K562 (cell line): Measurements from ENCODE around the gene SUN5.

Experiments used
- CTCF ChIP-seq, 3 experiments: IDR thresholded peaks in 2 of 3; conservative IDR thresholded peaks in 1 of 3; 2 replicates each; pipeline ENCODE4 v1.5.1; 2011 to 2012; ENCODE audit warnings: low read length in 3 of 3, mild to moderate bottlenecking in 3 of 3, control low read depth in 2 of 3, improper control_type of control experiment in 1 of 3, inconsistent platforms in 1 of 3, low read depth in 1 of 3, mixed read lengths in 1 of 3, moderate library complexity in 1 of 3; ENCODE audit not compliant: insufficient read depth in 2 of 3
- DNMT1 ChIP-seq: fragments of 450-650 bp; IDR thresholded peaks from 2 replicates; pipeline ENCODE4 v1.6.1; 2016; ENCODE audit warnings: antibody characterized with exemption, mild to moderate bottlenecking
- ESRRA ChIP-seq: fragments of 450-650 bp; IDR thresholded peaks from 2 replicates; pipeline ENCODE4 v1.6.1; 2014; ENCODE audit warnings: low read depth, mild to moderate bottlenecking, moderate library complexity, borderline replicate concordance
- FIP1L1 ChIP-seq: fragments of 200-400 bp; formaldehyde crosslinking; IDR thresholded peaks from 2 replicates; pipeline ENCODE4 v1.6.1; 2018; ENCODE audit warnings: mild to moderate bottlenecking, low read depth, low read length; ENCODE audit not compliant: poor library complexity, severe bottlenecking
- HMGXB4 ChIP-seq: sonication (generic); formaldehyde crosslinking; IDR thresholded peaks from 2 replicates; pipeline ENCODE4 v1.8.1; 2023; ENCODE audit warnings: mild to moderate bottlenecking, missing genetic modification reagents
- JUN ChIP-seq, 2 experiments: sonication (generic) in 1 of 2; formaldehyde crosslinking in 1 of 2; IDR thresholded peaks; 2 replicates each; pipeline versions ENCODE4 v1.6.1 to v1.8.0; 2012 to 2022; ENCODE audit warnings: borderline replicate concordance in 2 of 2, mild to moderate bottlenecking in 2 of 2, improper control_type of control experiment in 1 of 2, low read depth in 1 of 2, low read length in 1 of 2, missing genetic modification reagents in 1 of 2
- MEIS2 ChIP-seq: fragments of 450-650 bp; IDR thresholded peaks from 2 replicates; pipeline ENCODE4 v1.6.1; 2014; ENCODE audit warnings: mild to moderate bottlenecking; ENCODE audit not compliant: partially characterized antibody
- RBBP5 ChIP-seq: fragments of 200-600 bp; sonication (generic); IDR thresholded peaks from 2 replicates; pipeline ENCODE4 v1.6.1; 2012; ENCODE audit warnings: borderline replicate concordance, mild to moderate bottlenecking, low read length, control low read depth, inconsistent platforms; ENCODE audit not compliant: insufficient read depth, poor library complexity, severe bottlenecking
- SMAD3 ChIP-seq: fragments of 450-650 bp; formaldehyde crosslinking; conservative IDR thresholded peaks from 2 replicates; pipeline ENCODE4 v1.4.0; 2020; ENCODE audit warnings: mild to moderate bottlenecking
- SP2 ChIP-seq: IDR thresholded peaks from 2 replicates; pipeline ENCODE4 v1.6.1; 2011; ENCODE audit warnings: mild to moderate bottlenecking, low read depth, low read length, moderate library complexity; ENCODE audit not compliant: poor library complexity, severe bottlenecking; ENCODE audit errors: extremely low read depth
- TSHZ1 ChIP-seq: fragments of 250-450 bp; sonication (Bioruptor Pico); IDR thresholded peaks from 2 replicates; pipeline ENCODE4 v1.4.0; 2020; ENCODE audit warnings: mild to moderate bottlenecking, moderate library complexity
- ZNF644 ChIP-seq: fragments of 200-800 bp; sonication (Bioruptor generic); IDR thresholded peaks from 2 replicates; pipeline ENCODE4 v1.6.1; 2016; ENCODE audit warnings: low read depth, missing genetic modification characterization, missing compliant biosample characterization
- TF ChIP-seq, protein P1 (sequence below): fragments of 450-650 bp; formaldehyde crosslinking; IDR thresholded peaks from 2 replicates; pipeline ENCODE4 v1.4.0; 2022; ENCODE audit warnings: mild to moderate bottlenecking, moderate library complexity

DNA sequence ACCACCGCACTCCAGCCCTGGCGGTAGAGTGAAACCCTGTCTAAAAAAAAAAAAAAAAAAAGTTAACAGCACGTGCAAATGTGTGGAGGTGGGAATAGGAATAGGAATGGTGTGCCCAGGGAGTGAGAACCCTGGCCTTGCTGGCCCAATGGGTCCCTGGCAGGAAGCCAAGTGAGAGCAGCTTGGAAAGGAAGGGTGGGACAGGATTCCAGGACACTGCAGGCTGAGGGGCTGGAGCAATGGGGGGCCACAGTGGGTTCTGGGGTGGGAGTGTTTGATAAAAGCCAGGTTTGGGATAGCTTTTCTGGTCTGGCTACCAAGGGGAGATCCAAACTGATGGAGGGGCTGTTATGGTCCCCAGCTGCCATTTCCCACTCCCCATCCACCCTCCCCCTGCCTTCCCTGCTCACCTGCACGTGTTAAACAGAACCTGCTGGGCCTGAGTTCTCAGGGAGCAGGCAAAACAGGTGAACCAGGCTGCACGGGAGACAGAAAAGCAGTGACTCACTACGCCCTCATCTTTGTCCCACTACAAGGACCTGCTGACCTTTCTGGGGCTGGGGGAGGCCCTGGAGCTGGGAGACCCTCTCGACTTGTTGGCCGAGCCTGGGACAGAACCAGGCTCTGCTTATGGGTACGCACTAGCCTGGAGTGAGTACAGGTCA lies 3.3 kb downstream of the SUN5 start:
- no peak for TF ChIP-seq TSHZ1 (CRISPR knock-in tag)
- TF ChIP-seq CTCF (IDR thresholded peaks at IDR 0.05 in 2 of 3, conservative IDR thresholded peaks at IDR 0.05 in 1 of 3; ENCODE audit: insufficient read depth in 2 of 3, low read depth in 1 of 3, low read length in 3 of 3), result no peak
- TF ChIP-seq, protein P1, sequence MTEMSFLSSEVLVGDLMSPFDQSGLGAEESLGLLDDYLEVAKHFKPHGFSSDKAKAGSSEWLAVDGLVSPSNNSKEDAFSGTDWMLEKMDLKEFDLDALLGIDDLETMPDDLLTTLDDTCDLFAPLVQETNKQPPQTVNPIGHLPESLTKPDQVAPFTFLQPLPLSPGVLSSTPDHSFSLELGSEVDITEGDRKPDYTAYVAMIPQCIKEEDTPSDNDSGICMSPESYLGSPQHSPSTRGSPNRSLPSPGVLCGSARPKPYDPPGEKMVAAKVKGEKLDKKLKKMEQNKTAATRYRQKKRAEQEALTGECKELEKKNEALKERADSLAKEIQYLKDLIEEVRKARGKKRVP, result no peak
- TF ChIP-seq JUN (IDR thresholded peaks at IDR 0.05; ENCODE audit: borderline replicate concordance, low read depth, low read length), result no peak
- TF ChIP-seq JUN (CRISPR knock-in tag; IDR thresholded peaks at IDR 0.05; ENCODE audit: borderline replicate concordance), result no peak
- no peak for TF ChIP-seq ESRRA
- TF ChIP-seq SP2, result no peak
- TF ChIP-seq DNMT1, result no peak
- no peak for TF ChIP-seq HMGXB4 (CRISPR knock-in tag)
- TF ChIP-seq FIP1L1, result no peak
- no peak for TF ChIP-seq SMAD3 (CRISPR knock-in tag)
- no peak for TF ChIP-seq RBBP5
- no peak for TF ChIP-seq MEIS2
- TF ChIP-seq ZNF644, result no peak
